Kidney glomerular epithelial cell (primary cell): ENCODE results near the gene GLT8D2.

Source experiments
- DNase-seq: peaks from one replicate; lab custom pipeline; 2025; lab: John Stamatoyannopoulos, UW

The GLT8D2 gene

DNA sequence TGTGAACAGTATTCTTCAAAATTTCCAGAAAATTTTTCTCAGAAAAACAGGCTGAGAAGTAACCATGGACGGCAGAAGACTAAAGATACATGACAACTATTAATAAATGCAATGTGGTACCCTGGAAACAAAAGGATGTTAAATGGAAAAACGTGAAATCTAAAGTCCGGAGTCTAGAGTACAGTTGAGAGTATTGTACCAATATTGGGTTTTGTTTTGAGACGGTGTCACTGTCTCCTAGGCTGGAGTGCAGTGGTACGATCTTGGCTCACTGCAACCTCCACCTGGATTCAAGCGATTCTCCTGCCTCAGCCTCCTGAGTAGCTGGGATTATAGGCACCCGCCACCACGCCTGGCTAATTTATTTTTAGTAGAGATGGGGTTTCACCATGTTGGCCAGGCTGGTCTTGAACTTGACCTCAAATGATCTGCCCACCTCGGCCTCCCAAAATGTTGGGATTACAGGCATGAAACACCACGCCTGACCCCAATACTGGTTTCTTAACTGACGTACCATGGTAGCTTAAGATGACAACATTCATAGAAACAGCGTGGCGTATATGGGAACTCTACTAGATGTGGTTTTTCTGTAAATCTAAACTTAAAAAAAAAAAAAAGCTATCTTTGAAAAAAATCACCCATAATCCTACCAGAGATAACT, 101.1 kb downstream of the GLT8D2 start:
- DNase-seq: no peak

DNA sequence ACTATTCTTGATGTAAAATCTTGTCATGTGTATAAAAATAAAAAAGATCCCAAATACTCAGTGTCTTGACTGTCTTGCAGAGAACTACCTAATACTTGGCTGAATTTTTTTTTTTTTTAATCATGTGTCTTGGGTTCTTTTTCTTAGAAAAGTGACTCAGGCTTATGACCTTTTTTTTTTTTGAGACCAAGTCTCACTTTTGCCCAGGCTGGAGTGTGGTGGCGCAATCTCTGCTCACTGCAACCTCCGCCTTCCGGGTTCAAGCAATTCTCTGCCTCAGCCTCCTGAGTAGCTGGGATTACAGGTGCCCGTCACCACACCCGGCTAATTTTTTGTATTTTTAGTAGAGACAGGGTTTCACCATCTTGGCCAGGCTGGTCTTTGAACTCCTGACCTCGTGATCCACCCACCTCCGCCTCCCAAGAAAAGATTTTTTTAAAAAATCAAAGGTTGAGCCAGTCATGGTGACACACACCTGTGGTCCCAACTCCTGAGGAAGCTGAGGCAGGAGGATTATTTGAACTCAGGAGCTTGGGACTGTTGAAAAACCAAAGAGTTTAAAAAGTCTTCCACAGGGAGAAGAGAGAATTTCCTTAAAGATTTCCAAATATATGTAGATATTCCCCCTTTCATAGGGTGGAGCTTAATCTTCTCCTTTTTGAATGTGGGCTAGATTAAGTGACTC, 102.0 kb downstream of the GLT8D2 start:
- DNase-seq: no peak

DNA sequence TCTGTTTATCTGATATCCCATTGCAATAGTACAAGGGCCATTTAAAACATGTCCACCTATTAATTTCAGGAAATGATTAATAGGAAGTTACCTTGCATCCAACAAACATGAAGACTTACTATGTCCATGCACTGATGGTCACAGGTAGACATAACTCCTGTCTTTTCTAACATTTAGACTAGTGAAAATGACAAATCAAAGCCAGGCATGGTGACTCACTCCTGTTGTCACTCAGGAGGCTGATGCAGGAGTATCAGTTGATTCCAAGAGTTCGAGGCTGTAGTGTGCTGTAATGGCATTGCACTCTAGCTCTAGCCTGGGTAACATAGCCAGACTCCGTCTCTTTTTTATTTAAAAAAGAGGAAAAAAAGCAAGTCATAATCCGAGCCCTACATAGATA, 105.0 kb downstream of the GLT8D2 start:
- no peak for DNase-seq
